KOPT-K1 (cell line): ENCODE results near the gene HNRNPCL2.
"Not testable (repeated sequence)": the region's sequence is repeated elsewhere in the genome, so short reads cannot be mapped to it uniquely, and the experiment has no call there.

Source experiments
- H3K27ac ChIP-seq: fragments of 200-600 bp; sonication (generic); 2 replicates; pipeline ENCODE4 v1.5.1; 2016; ENCODE audit warnings: antibody characterized with exemption, mild to moderate bottlenecking, low read depth, low read length; ENCODE audit not compliant: poor library complexity, severe bottlenecking
- H3K36me3 ChIP-seq: fragments of 200-600 bp; sonication (generic); 2 replicates; pipeline ENCODE4 v1.5.1; 2017; ENCODE audit warnings: antibody characterized with exemption, mild to moderate bottlenecking, low read length, moderate library complexity; ENCODE audit not compliant: insufficient read depth
- H3K9me3 ChIP-seq: fragments of 200-600 bp; sonication (generic); 2 replicates; pipeline ENCODE4 v1.5.1; 2017; ENCODE audit warnings: antibody characterized with exemption, low read length, mild to moderate bottlenecking; ENCODE audit not compliant: insufficient read depth, poor library complexity, severe bottlenecking

Gene HNRNPCL2

DNA sequence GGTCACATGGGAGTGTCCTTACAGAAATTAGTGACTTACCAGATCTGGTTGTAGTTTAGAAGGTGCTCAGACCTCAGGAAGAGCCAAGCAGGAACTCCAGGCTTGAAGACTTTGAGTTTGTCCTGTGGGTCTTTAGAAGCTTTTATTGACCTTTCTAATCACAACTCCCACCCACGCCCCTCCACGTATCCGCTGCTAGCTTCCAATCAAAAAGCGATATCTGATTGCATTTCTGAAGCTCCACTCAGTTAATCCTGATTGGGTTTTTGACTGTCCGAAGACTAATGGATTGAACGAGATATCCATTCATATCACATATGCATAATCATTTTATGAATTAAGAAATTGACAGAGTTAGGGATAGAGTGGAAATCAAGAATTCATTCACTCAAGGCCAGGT lies at the start of gene HNRNPCL2:
HNRNPCL2 (minus strand) TSS at position 101 of the 400 bp plus-strand sequence. CDS start 454 bp downstream, outside the sequence.
- H3K27ac ChIP-seq, H3K9me3 ChIP-seq, H3K36me3 ChIP-seq: not testable (repeated sequence)

DNA sequence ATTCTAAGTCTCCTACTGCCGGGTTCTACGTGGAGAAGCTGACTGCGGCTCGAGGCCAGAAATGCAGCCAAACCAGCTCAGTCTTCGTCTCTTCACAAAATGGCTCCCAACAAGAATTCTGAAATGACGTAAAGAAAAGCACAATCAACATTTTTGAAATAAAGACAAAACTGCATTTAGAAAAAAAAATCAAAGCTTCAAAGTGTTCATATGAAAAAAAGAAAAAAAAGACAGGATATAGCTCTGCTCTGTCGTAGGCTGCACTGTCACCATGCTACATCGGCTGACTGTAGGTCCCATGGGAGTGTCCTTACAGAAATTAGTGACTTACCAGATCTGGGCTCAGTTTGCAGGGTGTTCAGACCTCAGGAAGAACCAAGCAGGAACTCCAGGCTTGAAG lies 48.9 kb upstream of the HNRNPCL2 start, which contains the start of gene HNRNPCL4:
HNRNPCL4 (minus strand) TSS at position 101 of the 400 bp plus-strand sequence. CDS start 164 bp downstream, outside the sequence.
- H3K36me3 ChIP-seq, H3K9me3 ChIP-seq, H3K27ac ChIP-seq: not testable (repeated sequence)

DNA sequence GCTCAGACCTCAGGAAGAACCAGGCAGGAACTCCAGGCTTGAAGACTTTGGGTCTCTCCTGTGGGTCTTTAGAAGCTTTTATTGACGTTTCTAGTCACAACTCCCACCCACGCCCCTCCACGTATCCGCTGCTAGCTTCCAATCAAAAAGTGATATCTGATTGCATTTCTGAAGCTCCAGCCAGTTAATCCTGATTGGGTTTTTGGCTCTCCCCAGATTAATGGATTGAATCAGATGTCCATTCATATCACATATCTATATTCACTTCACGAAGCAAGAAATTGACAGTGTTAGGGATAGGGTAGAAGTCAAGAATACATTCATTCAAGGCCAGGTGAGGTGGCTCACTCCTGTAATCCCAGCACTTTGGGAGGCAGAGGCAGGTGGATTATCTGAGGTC lies 39.3 kb upstream of the HNRNPCL2 start, which contains the start of gene PRAMEF26:
PRAMEF26 (minus strand) TSS at position 101 of the 400 bp plus-strand sequence. CDS start 2,914 bp downstream, outside the sequence.
- H3K9me3 ChIP-seq, H3K36me3 ChIP-seq, H3K27ac ChIP-seq: not testable (repeated sequence)

DNA sequence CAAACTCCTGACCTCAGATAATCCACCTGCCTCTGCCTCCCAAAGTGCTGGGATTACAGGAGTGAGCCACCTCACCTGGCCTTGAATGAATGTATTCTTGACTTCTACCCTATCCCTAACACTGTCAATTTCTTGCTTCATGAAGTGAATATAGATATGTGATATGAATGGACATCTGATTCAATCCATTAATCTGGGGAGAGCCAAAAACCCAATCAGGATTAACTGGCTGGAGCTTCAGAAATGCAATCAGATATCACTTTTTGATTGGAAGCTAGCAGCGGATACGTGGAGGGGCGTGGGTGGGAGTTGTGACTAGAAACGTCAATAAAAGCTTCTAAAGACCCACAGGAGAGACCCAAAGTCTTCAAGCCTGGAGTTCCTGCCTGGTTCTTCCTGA lies 46.2 kb downstream of the HNRNPCL2 start, which contains the start of gene PRAMEF25:
PRAMEF25 (plus strand) TSS at position 301 of the 400 bp plus-strand sequence. CDS start 2,920 bp downstream, outside the sequence.
- H3K36me3 ChIP-seq, H3K9me3 ChIP-seq, H3K27ac ChIP-seq: not testable (repeated sequence)
